ENCODE measurements around the gene NHS. TPM values are rescaled to one million over a fixed set of nuclear protein-coding genes. Genes with fewer than 3 reads are reported as not detected.

The NHS gene
- 1.2 and 2.7 TPM in 2 replicates for total RNA-seq

GRCh38 chrX:17374619-17375366 is at the start of gene NHS:
TSS of gene NHS (plus strand) at chrX:17375200. CDS start at chrX:17375758, 558 bp downstream.
- DNase-seq (ENCODE audit: extremely low read depth, low read depth, low spot score): no peak

GRCh38 chrX:17328837-17329236 is 46.2 kb upstream of the NHS start:
- no peak for DNase-seq (ENCODE audit: extremely low read depth, low read depth, low spot score)

GRCh38 chrX:17336377-17336776 is 38.6 kb upstream of the NHS start:
- DNase-seq (ENCODE audit: extremely low read depth, low read depth, low spot score): no peak

- DNase-seq (ENCODE audit: extremely low read depth, low read depth, low spot score): no peak
Measured at GRCh38 chrX:17355976-17356375, 19.0 kb upstream of the NHS start.

GRCh38 chrX:17359500-17359899 is 15.5 kb upstream of the NHS start:
- DNase-seq (ENCODE audit: extremely low read depth, low read depth, low spot score): no peak

GRCh38 chrX:17361620-17362019 is 13.4 kb upstream of the NHS start:
- no peak for DNase-seq (ENCODE audit: extremely low read depth, low read depth, low spot score)

- no peak for DNase-seq (ENCODE audit: extremely low read depth, low read depth, low spot score)
Measured at GRCh38 chrX:17368002-17368401, 7.0 kb upstream of the NHS start.

- DNase-seq (ENCODE audit: extremely low read depth, low read depth, low spot score): no peak
Measured at GRCh38 chrX:17369309-17369708, 5.7 kb upstream of the NHS start.

GRCh38 chrX:17370191-17370590 is 4.8 kb upstream of the NHS start:
- DNase-seq (ENCODE audit: extremely low read depth, low read depth, low spot score): no peak

GRCh38 chrX:17372052-17372451 is 2.9 kb upstream of the NHS start:
- no peak for DNase-seq (ENCODE audit: extremely low read depth, low read depth, low spot score)

GRCh38 chrX:17373337-17373736 is 1.7 kb upstream of the NHS start:
- no peak for DNase-seq (ENCODE audit: extremely low read depth, low read depth, low spot score)

GRCh38 chrX:17375367-17375636 is 302 bp downstream of the NHS start:
- DNase-seq (ENCODE audit: extremely low read depth, low read depth, low spot score): no peak

GRCh38 chrX:17375637-17376430 is 834 bp downstream of the NHS start:
- DNase-seq (ENCODE audit: extremely low read depth, low read depth, low spot score): no peak

- no peak for DNase-seq (ENCODE audit: extremely low read depth, low read depth, low spot score)
Measured at GRCh38 chrX:17376431-17377077, 1.6 kb downstream of the NHS start.

GRCh38 chrX:17377091-17377717 is 2.2 kb downstream of the NHS start:
- no peak for DNase-seq (ENCODE audit: extremely low read depth, low read depth, low spot score)

GRCh38 chrX:17377795-17378194 is 2.8 kb downstream of the NHS start:
- DNase-seq (ENCODE audit: extremely low read depth, low read depth, low spot score): no peak

GRCh38 chrX:17380221-17380620 is 5.2 kb downstream of the NHS start:
- DNase-seq (ENCODE audit: extremely low read depth, low read depth, low spot score): no peak

- DNase-seq (ENCODE audit: extremely low read depth, low read depth, low spot score): no peak
Measured at GRCh38 chrX:17390419-17390850, 15.4 kb downstream of the NHS start.

GRCh38 chrX:17395154-17395553 is 20.2 kb downstream of the NHS start:
- no peak for DNase-seq (ENCODE audit: extremely low read depth, low read depth, low spot score)

GRCh38 chrX:17397074-17397473 is 22.1 kb downstream of the NHS start:
- no peak for DNase-seq (ENCODE audit: extremely low read depth, low read depth, low spot score)

GRCh38 chrX:17403189-17403691 is 28.2 kb downstream of the NHS start:
- DNase-seq (ENCODE audit: extremely low read depth, low read depth, low spot score): no peak

Data from glomerular endothelial cell (primary cell).